Transverse colon (tissue), 4 donors: ENCODE data around the gene ZC3H8.

Source experiments
- CTCF ChIP-seq, 5 experiments: fragments of 200-600 bp in 3 of 5; fragments of 450-650 bp in 2 of 5; sonication (generic) in 3 of 5; IDR thresholded peaks; 1 replicate in 2 of 5; 2 replicates in 3 of 5; pipeline ENCODE4 v1.5.1; 2016 to 2017; ENCODE audit warnings: antibody characterized with exemption in 5 of 5, inconsistent platforms in 3 of 5, mild to moderate bottlenecking in 2 of 5, moderate library complexity in 1 of 5
- POLR2A ChIP-seq: fragments of 450-650 bp; IDR thresholded peaks from one replicate; pipeline ENCODE4 v1.6.1; 2016; ENCODE audit warnings: antibody characterized with exemption, mild to moderate bottlenecking, moderate library complexity
- POLR2AphosphoS5 ChIP-seq, 3 donors: sonication (generic); formaldehyde crosslinking; IDR thresholded peaks; one replicate each; pipeline ENCODE4 v1.6.1; 2016; ENCODE audit warnings: antibody characterized with exemption in 3 of 3

DNA sequence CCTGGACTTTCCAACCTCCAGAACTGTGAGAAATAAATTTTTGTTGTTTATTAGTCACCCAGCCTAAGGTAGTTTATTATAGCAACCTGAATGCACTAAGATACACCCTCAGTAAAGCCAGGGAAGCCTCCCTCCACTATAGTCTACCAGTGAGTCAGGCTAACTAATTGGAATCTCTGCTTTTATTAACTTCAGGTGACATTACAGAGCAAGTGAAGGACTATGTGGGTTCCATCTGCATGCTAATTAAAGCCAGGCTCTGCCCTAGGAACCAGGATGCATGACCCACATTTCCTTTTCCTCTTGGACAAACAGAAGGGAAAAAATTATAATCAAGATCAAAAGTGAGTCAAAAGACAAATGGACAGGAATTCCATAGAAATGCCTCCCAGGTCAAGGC lies 56.1 kb downstream of the ZC3H8 start:
- TF ChIP-seq CTCF (IDR thresholded peaks at IDR 0.05) (no peak), POLR2AphosphoS5 (IDR thresholded peaks at IDR 0.05) (no peak), POLR2A (no peak)
